OCI-LY1 (cell line): ENCODE results near the gene ABR.
A peak's percentile ranks its signal among the peaks of the same experiment; 100 is the strongest.

Experiments
- H2AFZ ChIP-seq: fragments of 200-600 bp; sonication (generic), shearing (Covaris generic); 2 replicates; pipeline ENCODE4 v1.6.0; 2014; ENCODE audit warnings: antibody characterized with exemption, mild to moderate bottlenecking, low read length
- H3F3A ChIP-seq: fragments of 200-600 bp; sonication (generic), shearing (Covaris generic); 2 replicates; pipeline ENCODE4 v1.6.0; 2014; ENCODE audit warnings: mild to moderate bottlenecking, antibody characterized with exemption, low read length, moderate library complexity; ENCODE audit not compliant: insufficient read depth
- H3K27ac ChIP-seq: fragments of 200-600 bp; sonication (generic); 2 replicates; pipeline ENCODE4 v1.5.1; 2014; ENCODE audit warnings: low read length, mixed run types, mild to moderate bottlenecking, low read depth; ENCODE audit not compliant: poor library complexity, severe bottlenecking
- H3K27me3 ChIP-seq: fragments of 200-600 bp; sonication (generic); 2 replicates; pipeline ENCODE4 v1.6.0; 2014; ENCODE audit warnings: antibody characterized with exemption, mild to moderate bottlenecking, low read length, moderate library complexity; ENCODE audit not compliant: insufficient read depth
- H3K36me3 ChIP-seq: fragments of 200-600 bp; sonication (generic); 2 replicates; pipeline ENCODE4 v1.6.1; 2014; ENCODE audit warnings: mild to moderate bottlenecking, antibody characterized with exemption, low read length, moderate library complexity, mixed read lengths; ENCODE audit not compliant: insufficient read depth
- H3K4me1 ChIP-seq: fragments of 200-600 bp; sonication (generic); 2 replicates; pipeline ENCODE4 v1.5.1; 2014; ENCODE audit warnings: mild to moderate bottlenecking, low read length, moderate library complexity; ENCODE audit not compliant: insufficient read depth, severe bottlenecking
- H3K4me2 ChIP-seq: fragments of 200-600 bp; sonication (generic), shearing (Covaris generic); 2 replicates; pipeline ENCODE4 v1.6.1; 2014; ENCODE audit warnings: low read length
- H3K4me3 ChIP-seq: fragments of 200-600 bp; sonication (generic); 2 replicates; pipeline ENCODE4 v1.5.1; 2014; ENCODE audit warnings: low read length, low read depth, mild to moderate bottlenecking, mixed read lengths; ENCODE audit not compliant: poor library complexity, severe bottlenecking
- H3K79me2 ChIP-seq: fragments of 200-600 bp; shearing (Covaris generic); 2 replicates; pipeline ENCODE4 v1.6.1; 2016; ENCODE audit warnings: mixed run types, low read length, mixed read lengths; ENCODE audit not compliant: insufficient read depth
- H3K9ac ChIP-seq: fragments of 200-600 bp; sonication (generic), shearing (Covaris generic); 2 replicates; pipeline ENCODE4 v1.6.1; 2014; ENCODE audit warnings: mild to moderate bottlenecking, low read length, mixed read lengths
- H3K9me2 ChIP-seq: fragments of 200-600 bp; sonication (generic), shearing (Covaris generic); 2 replicates; pipeline ENCODE4 v1.6.1; 2014; ENCODE audit warnings: low read depth, mild to moderate bottlenecking, low read length, mixed read lengths
- H3K9me3 ChIP-seq: fragments of 200-600 bp; shearing (Covaris generic); 2 replicates; pipeline ENCODE4 v1.6.1; 2014; ENCODE audit warnings: low read length, mixed read lengths
- H4K20me1 ChIP-seq: fragments of 200-600 bp; sonication (generic), shearing (Covaris generic); 2 replicates; pipeline ENCODE4 v1.6.0; 2016; ENCODE audit warnings: mild to moderate bottlenecking, low read length; ENCODE audit not compliant: insufficient read depth
- EZH2 ChIP-seq: fragments of 200-600 bp; sonication (generic), shearing (Covaris generic); IDR thresholded peaks from 2 replicates; pipeline ENCODE4 v1.8.0; 2017; ENCODE audit warnings: borderline replicate concordance, mixed run types, mild to moderate bottlenecking, antibody characterized with exemption, low read length, moderate library complexity, mixed read lengths
- TF ChIP-seq, protein P1 (sequence below): fragments of 200-600 bp; sonication (generic), shearing (Covaris generic); IDR thresholded peaks from 2 replicates; pipeline ENCODE4 v1.5.1; 2017; ENCODE audit warnings: mild to moderate bottlenecking, antibody characterized with exemption, low read length, moderate library complexity, mixed read lengths

ABR gene

GRCh38 chr17:1056761-1057160 lies 123.0 kb downstream of the ABR start:
- H3K27ac ChIP-seq, result no peak overlapping the region
- H3K4me2 ChIP-seq, result no peak overlapping the region
- peaks cover 38% of the 10 kb centered on the region for H3K36me3 ChIP-seq
- H4K20me1 ChIP-seq, result no peaks in the 10 kb centered on the region
- no peaks in the 10 kb centered on the region for H3K9me2 ChIP-seq
- no peak for TF ChIP-seq EZH2
- TF ChIP-seq, protein P1, sequence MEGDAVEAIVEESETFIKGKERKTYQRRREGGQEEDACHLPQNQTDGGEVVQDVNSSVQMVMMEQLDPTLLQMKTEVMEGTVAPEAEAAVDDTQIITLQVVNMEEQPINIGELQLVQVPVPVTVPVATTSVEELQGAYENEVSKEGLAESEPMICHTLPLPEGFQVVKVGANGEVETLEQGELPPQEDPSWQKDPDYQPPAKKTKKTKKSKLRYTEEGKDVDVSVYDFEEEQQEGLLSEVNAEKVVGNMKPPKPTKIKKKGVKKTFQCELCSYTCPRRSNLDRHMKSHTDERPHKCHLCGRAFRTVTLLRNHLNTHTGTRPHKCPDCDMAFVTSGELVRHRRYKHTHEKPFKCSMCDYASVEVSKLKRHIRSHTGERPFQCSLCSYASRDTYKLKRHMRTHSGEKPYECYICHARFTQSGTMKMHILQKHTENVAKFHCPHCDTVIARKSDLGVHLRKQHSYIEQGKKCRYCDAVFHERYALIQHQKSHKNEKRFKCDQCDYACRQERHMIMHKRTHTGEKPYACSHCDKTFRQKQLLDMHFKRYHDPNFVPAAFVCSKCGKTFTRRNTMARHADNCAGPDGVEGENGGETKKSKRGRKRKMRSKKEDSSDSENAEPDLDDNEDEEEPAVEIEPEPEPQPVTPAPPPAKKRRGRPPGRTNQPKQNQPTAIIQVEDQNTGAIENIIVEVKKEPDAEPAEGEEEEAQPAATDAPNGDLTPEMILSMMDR, result no peak
- H3F3A ChIP-seq, result no peaks in the 10 kb centered on the region
- H3K27me3 ChIP-seq, result no peaks in the 10 kb centered on the region
- H3K4me1 ChIP-seq, result no peaks in the 10 kb centered on the region
- no peaks in the 10 kb centered on the region for H3K79me2 ChIP-seq
- no peak overlapping the region for H3K4me3 ChIP-seq
- no peak overlapping the region for H2AFZ ChIP-seq
- H3K9ac ChIP-seq, result no peak overlapping the region
- H3K9me3 ChIP-seq, result no peaks in the 10 kb centered on the region

DNA sequence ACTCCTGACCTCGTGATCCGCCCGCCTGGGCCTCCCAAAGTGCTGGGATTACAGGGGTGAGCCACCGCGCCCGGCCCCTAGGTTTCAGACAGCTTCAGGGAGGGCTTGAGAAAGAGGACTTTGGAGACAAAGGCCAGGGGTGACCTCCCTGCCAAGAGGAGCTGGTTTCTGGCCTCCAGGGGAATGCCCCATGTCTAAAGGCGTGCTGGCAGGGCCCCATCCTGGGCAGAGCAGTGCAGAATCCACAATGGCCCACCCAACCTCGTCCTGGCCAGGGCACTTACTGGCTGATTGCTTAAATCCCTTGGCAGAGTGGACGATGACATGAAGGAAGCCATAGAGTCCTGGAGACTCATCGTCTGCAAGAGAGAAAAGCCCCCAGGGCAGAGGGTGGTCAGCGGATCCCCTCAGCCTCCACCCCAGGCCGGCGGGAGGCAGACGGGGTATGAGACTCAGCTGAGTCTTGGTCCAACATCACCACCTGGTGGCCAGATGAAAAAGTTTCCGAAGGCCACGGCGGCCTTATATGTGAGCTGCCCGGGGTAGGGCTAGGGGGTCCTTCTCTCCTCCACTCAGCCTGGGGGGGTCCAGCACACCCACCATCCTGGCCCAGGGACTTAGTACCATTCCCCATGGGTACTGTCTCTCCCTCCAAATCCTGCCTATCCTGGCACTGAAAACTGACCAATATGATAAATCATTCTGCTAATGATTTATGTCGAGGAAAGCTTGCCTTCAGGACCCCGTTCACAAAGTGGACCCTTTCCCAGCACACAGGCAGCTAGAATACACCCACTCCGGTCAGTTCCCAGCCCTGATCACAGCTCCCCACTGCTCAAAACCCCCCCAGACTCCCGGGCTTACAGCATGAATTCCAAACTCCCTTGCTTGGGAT lies 123.8 kb downstream of the ABR start:
- Histone ChIP-seq H3K36me3 (peaks cover 38% of the 10 kb centered on the region), H3K27me3 (no peaks in the 10 kb centered on the region), H4K20me1 (no peaks in the 10 kb centered on the region), H3K79me2 (no peaks in the 10 kb centered on the region), H3K9me3 (no peaks in the 10 kb centered on the region), H3K9me2 (no peaks in the 10 kb centered on the region), H2AFZ (no peak overlapping the region), H3F3A (no peaks in the 10 kb centered on the region), H3K4me1 (no peaks in the 10 kb centered on the region), H3K4me3 (no peak overlapping the region), H3K9ac (no peak overlapping the region), H3K27ac (no peak overlapping the region), H3K4me2 (no peak overlapping the region)
- TF ChIP-seq, protein P1, result peak; percentile 66
- TF ChIP-seq EZH2, result no peak

- no peak overlapping the region for H3K9ac ChIP-seq
- peaks cover 38% of the 10 kb centered on the region for H3K36me3 ChIP-seq
- no peaks in the 10 kb centered on the region for H3K27me3 ChIP-seq
- H3K9me3 ChIP-seq, result no peaks in the 10 kb centered on the region
- no peaks in the 10 kb centered on the region for H3K9me2 ChIP-seq
- TF ChIP-seq EZH2, result no peak
- TF ChIP-seq, protein P1, result no peak
- no peak overlapping the region for H3K27ac ChIP-seq
- no peaks in the 10 kb centered on the region for H3F3A ChIP-seq
- H3K4me1 ChIP-seq, result no peaks in the 10 kb centered on the region
- no peak overlapping the region for H2AFZ ChIP-seq
- no peaks in the 10 kb centered on the region for H4K20me1 ChIP-seq
- no peak overlapping the region for H3K4me2 ChIP-seq
- no peaks in the 10 kb centered on the region for H3K79me2 ChIP-seq
- H3K4me3 ChIP-seq, result no peak overlapping the region
These were observed 124.5 kb downstream of the ABR start for GRCh38 chr17:1055231-1055630.
